ENCODE data around the gene ABAT.

Gene ABAT

DNA sequence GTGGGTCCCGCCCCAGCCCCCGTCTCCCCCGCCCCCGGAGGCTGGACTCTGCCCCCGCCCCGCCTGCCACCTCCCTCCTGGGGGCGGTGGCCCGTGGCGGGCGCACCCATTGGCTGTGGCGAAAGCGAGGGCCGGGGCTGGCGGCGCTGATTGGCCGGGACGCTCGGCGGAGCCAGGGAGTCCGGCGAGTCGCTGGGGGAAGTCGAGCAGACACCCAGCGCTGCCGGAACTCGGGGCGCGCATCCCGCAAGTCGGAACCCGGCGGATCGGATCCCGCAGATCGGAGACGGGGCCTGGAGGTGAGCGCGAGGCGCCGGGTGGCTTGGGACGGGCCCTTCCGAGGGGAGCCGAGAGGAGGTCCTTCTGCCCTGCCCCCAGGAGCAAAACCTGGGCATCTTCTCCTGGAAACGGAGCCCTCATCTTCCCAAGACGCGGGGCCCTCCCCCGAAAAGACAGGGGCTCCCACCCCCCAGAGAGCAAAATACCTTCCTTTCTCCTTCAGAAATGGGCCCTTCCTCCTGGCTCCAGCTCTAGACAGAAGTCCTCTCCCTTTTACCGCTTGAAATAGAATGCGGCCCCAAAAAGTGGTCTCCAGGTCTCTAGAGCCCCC is at the start of gene ABAT:
ABAT (plus strand) TSS at position 205 of the 610 bp plus-strand sequence. CDS start 61,123 bp downstream, outside the sequence.
- peak; percentile 99 for DNase-seq (ENCODE audit: low spot score)

GRCh38 chr16:8625491-8626087 is 48.8 kb upstream of the ABAT start:
- no peak for DNase-seq (ENCODE audit: low spot score)

DNA sequence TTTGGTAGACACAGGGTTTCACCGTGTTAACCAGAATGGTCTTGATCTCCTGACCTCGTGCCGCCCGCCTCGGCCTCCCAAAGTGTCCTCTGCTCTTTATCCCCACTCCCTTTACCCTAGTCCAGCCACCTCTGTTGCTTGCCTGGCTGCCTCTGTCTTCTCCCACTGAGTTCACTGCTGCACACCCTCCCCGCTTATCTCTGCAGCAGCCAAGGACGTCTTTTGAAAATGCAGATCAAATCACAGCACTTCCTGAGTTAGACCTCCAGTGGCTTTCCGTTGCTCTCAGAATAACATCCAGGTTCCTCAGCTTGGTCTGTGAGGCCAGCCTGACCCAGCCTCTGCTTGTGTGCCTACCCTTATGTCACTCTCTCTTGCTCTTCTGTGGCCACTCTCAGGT is 47.5 kb upstream of the ABAT start:
- DNase-seq (ENCODE audit: low spot score) = no peak

- DNase-seq (ENCODE audit: low spot score) = no peak
Measured at GRCh38 chr16:8627456-8627855, 47.0 kb upstream of the ABAT start.

DNA sequence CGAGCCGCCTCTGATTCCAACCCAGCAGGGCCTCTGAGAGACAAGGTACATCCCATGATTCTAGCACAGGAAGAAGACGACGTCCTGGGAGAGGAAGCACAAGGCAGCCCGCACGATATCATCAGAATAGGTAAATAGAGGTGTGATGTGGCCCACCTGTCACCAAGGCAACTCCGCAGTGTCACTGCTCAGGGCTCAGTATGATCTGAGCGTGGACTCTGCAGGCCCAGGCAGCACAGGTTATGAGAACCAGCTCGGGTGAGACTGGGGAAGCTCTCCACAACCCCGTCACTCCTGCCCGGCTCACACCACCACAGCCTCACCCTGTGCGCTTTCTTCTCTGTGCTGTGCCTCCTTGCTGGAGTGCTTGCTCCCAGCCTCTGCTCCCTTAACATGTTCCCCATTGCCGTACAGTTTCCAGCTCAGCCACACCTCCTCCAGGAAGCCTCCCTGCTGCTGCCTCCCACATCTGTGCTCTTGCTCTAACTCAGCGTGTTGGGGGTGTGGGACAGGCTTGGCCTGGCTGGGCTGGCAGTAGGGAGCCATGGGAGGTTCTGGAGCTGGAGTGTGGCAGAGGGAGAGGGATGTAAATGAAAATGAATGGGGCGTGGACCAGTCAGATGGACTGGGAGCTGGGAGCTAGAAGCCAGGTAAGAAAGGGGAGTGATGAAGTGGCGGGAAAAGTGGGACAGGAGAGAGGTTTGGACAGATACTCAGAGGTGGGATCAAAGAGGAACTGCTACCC is 45.3 kb upstream of the ABAT start:
- no peak for DNase-seq (ENCODE audit: low spot score)

DNA sequence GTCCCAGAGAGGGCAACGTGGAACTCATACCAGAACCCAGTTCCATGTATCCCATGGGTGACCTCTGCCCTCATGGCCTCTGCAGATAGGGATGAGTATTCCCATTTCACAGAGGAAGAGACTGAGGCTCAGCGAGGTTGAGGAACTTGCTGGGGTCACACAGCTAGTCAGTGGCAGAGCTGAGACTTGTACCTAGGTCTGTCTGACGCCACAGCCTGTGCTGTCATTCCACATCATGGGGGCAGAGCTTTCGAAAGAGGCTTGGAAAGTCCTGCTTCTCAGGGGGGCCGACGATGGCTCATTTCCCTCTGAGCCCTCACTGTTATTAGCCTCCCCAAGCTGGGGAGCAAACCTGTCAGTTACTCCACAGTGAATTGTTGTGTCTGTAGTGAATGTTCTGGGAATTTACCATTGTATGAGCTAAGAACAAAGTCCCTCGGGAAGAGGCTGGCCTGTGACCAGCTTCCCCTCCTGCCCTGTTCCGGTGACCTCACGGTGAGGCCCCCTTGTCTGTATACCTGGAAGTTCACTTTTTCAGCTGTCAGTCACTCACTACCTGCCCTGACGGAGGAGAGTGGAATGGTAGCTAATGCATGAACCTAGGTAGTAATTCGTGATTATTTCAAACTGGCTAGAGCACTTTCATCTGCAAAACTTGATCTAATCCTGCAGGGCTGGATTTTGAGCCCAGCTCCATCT is 44.0 kb upstream of the ABAT start:
- no peak for DNase-seq (ENCODE audit: low spot score)

DNA sequence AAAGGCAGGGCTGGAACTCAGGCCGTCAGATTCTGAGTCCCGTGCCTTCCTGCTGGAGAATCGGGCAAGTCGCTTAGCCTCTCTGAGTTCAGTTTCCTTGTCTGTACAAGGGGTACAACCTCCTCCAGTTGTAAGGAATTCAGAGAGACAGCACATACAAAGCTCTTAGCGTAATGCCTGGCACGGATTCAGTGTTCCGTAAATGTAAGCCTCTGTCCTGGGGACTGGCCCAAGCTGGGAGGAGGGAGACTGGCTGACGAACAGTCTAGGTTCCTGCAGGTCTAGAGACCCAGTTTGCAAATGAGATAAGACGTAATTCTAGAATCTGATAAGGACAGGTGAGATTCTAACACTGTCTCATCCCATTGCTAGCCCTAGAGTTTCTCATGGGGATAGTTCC is 43.0 kb upstream of the ABAT start:
- DNase-seq (ENCODE audit: low spot score) = no peak

DNA sequence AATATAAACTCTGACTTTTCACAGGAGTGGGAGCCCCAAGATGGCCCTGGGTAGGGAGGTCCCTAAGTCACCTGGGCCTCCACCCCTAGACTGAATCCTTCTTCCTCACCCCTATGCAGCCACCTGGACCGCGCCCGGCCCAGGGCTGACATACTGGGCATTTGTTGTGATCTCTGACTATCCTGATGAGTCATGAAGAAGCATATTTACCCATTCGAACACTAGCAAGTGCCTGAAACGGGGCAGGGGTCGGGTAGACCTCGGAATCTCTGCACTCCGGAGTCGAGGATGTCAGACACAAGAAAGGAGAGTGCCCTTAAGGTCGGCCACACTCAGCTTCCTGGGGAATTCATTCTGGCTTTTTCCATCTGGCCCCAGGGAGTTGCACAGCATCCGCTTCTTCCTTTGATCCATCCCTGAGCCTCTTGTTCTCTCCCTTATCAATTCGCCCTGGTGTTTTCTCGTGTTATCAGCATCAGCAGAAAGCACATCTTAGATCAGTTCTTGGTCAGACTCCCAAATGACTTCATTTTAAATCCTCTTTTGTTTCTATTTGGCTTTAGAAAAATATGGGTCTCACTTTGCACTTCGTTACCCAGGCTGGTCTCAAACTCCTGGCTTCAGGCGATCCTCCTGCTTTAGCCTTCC is 42.5 kb upstream of the ABAT start:
- DNase-seq (ENCODE audit: low spot score) = no peak

DNA sequence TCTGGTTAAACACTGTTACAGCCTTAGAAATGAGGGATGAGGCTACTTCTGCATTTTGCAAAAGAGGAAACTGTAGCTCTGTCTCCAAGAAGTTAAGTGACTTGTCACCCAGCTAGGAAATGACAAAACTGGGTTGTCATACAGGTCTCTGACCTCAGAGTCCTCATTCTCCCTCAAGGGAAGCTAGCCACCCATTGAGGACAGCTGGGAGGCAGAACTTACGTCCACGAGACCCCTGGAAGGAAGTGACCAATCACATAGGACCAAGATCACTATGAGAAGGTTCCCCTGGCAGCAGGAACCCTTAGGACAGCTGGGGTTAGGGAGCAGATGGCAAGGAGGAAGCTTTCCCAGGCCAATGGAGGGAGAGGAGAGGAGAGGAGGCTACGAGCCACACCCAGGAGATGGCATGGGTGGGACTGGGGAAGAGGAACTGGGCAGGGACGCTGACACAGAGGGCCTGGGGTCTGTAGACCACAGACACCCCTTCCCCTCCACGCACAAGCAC is 41.7 kb upstream of the ABAT start:
- DNase-seq (ENCODE audit: low spot score) = no peak

DNA sequence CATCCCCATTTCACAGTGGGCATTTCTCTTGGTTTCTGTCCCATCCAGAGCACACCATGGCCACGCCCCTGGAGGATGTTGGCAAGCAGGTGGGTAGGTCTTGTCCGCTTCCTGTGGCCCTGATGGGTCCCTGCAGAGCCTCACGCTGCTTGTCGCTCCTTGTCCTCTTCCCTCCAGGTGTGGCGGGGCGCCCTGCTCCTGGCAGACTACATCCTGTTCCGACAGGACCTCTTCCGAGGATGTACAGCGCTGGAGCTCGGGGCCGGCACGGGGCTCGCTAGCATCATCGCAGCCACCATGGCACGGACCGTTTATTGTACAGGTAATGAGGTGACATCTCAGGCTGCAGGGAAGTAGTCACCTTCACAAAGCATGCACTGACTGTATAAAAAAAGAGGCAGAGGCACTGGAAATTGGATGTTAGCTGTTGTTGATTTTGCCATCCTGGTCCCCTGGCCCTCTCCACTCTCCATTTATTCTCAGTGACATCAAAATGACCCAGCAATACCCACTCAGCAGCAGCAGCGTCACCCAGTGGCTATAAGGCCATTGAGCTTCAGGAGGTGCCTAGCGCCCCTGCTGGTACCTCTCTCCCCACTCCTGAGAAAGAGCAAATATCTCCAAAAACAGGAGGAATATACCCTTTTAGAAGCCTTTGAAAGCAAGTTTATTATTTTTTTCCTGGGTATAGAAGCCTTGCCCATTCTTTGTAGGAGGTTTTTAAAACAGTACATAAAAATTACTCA is 39.3 kb upstream of the ABAT start:
- DNase-seq (ENCODE audit: low spot score) = no peak

DNA sequence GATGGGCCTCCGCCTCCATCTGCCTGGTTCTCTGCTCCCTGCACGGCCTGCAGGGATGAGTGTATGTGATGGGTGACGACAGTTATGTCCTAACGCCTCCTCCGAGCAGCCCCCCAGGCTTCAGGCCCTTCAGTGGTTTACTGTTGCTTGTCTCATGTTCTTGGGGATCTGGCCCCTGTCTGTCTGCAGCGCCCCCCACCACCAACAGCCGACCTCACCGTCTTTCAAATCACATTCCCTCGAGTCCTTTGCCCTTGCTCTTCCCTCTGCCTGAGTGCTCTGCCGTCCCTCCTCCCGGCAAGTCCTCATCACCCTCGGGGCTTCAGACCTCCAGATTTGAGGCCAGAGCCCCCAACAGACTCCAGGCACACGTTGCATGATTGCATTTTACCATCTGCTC is 34.7 kb upstream of the ABAT start:
- no peak for DNase-seq (ENCODE audit: low spot score)

GRCh38 chr16:8641671-8642070 is 32.7 kb upstream of the ABAT start:
- DNase-seq (ENCODE audit: low spot score) = no peak

GRCh38 chr16:8642146-8642545 is 32.3 kb upstream of the ABAT start:
- DNase-seq (ENCODE audit: low spot score) = no peak

DNA sequence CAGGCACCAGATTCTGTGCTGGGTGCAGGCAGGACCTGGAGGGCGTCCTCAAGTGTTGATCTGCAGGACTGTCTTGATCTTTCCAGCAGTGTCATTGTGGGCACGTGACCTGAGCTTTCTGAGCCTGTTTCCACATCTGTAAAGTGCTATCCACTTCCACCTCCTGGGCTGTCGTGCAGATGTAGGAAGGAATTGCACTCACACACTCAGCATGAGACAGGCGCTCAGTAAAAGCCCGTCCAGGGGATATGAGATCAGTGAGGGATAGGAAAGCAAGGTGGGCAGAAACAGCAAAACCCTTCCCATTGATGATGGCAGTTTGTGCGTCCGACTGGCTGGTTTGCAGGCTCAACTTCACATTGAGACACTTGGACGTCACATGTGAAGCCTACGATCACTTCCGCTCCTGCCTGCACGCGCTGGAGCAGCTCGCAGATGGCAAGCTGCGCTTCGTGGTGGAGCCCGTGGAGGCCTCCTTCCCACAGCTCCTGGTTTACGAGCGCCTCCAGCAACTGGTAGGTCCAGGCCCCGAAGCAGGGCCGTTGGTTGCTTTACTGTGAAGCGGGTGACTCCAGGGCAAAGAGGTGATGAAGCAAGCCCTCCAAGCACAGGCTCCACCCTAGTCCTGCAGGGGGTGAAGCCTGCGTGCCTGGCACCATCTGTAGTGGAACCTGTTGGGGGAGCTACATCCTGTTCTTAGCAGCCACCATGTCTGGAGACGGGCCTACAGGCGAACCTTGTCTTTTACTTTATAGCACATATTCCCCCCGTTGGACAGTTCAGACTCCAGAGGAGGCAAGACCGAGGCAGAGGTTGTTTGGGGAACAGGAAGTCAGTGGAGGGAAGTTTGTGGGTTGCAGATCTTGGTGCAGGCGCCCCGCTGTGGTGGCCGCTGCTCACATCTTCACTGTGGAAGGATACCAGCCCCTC is 29.9 kb upstream of the ABAT start:
- no peak for DNase-seq (ENCODE audit: low spot score)

DNA sequence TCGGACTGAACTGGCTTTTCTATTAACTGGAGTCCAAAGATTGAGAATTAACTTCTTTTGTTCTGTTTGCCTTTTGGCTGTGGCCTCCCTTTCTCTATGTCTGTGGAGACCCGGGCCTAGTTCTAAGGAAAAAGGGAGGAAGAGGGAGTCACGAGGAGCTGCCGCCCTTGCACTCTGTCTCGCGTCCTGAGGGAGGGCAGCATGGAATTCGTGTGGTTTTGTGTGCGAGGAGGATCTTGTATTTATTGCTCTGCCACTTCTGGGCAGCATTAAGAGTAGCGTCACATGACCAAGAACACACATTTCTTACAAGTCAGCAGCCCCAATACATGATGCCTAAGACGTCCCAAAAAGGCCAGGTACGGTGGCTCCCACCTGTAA is 29.3 kb upstream of the ABAT start:
- DNase-seq (ENCODE audit: low spot score) = no peak

DNA sequence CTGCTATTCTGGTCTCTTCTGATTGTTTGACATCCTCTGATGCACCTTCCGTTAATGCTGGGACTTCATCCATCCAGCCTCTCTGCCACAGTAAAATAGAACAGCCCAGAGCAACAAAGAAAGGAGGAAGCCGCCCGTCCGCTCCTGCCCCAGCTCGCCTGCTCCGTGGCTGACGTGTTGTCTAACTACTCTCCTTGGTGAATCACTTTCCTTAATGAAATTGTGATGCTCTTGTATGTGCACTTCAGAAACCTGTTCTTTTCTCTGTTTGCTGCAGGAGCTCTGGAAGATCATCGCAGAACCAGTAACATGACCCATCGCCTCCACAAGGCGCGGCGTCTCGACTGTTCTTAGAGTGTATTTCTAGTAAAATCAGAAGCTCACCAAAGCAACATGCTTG is 28.6 kb upstream of the ABAT start:
- no peak for DNase-seq (ENCODE audit: low spot score)

- DNase-seq (ENCODE audit: low spot score) = no peak
Measured at GRCh38 chr16:8646326-8647053, 27.9 kb upstream of the ABAT start.

GRCh38 chr16:8647721-8648318 is 26.6 kb upstream of the ABAT start:
- DNase-seq (ENCODE audit: low spot score) = no peak

- DNase-seq (ENCODE audit: low spot score) = no peak
Measured at GRCh38 chr16:8648877-8649276, 25.5 kb upstream of the ABAT start.

Data from germinal center (tissue), 1 donor.